ENCODE data around the gene SNTG2. TPM values are rescaled to one million over a fixed set of nuclear protein-coding genes. Genes with fewer than 3 reads are reported as not detected.

The SNTG2 gene
- total RNA-seq, 1 experiment from 2014 or later = 20.5 TPM

DNA sequence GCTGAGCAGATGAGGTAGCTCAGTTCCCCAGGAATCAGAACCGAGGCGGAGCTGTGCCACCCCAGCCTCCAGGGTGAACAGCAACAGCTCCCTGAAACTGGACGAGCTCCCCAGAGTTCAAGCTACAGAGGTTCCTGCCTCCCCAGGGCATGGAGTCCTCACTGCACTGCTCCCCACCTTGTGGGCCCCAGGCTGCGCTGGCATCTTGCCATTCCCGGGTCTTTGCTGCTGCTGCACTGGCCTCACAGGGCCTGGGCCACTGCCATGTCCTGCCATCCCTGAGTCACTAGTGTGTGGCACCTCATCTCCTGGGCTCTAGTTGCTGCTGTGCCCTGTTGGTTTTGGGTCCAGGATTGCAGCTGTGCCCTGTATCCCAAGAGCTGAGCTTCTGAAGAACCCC, 166.9 kb downstream of the SNTG2 start:
- TF ChIP-seq ATF2 (CRISPR knock-in tag; IDR thresholded peaks at IDR 0.05; ENCODE audit: borderline replicate concordance, low read depth) (no peak), GRHL2 (CRISPR knock-in tag; IDR thresholded peaks at IDR 0.05; ENCODE audit: insufficient replicate concordance, severe bottlenecking) (no peak), NR2C2 (CRISPR knock-in tag; IDR thresholded peaks at IDR 0.05) (no peak), TEAD4 (CRISPR knock-in tag; IDR thresholded peaks at IDR 0.05) (no peak), ETV6 (CRISPR knock-in tag; IDR thresholded peaks at IDR 0.05) (no peak), ZNF232 (CRISPR knock-in tag; IDR thresholded peaks at IDR 0.05) (no peak), ZNF121 (CRISPR knock-in tag; IDR thresholded peaks at IDR 0.05) (no peak)
- TF ChIP-seq, protein P1, sequence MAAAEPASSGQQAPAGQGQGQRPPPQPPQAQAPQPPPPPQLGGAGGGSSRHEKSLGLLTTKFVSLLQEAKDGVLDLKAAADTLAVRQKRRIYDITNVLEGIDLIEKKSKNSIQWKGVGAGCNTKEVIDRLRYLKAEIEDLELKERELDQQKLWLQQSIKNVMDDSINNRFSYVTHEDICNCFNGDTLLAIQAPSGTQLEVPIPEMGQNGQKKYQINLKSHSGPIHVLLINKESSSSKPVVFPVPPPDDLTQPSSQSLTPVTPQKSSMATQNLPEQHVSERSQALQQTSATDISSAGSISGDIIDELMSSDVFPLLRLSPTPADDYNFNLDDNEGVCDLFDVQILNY (CRISPR knock-in tag; IDR thresholded peaks at IDR 0.05) = no peak
- CTCF ChIA-PET = interaction anchor here (1.5 kb wide), 1 partner anchor 23 kb away, joined by 8 read pairs; no protein-coding TSS in a partner anchor
- H3K36me3 Mint-ChIP-seq = peaks cover 63% of the 10 kb centered on the region
- peaks cover 53% of the 10 kb centered on the region for H3K9me3 Mint-ChIP-seq
- POLR2A ChIA-PET = no interaction called here
- ATAC-seq (no peak), DNase-seq (ENCODE audit: low spot score) (no peak)
- H3K4me1 Mint-ChIP-seq = no peaks in the 10 kb centered on the region
- no peak overlapping the region for H3K27ac Mint-ChIP-seq
- H3K27me3 Mint-ChIP-seq (ENCODE audit: low read depth) = peaks cover 7% of the 10 kb centered on the region; the same call in 1 of the 2 replicates
- H3K4me3 Mint-ChIP-seq = no peak overlapping the region

GRCh38 chr2:1125217-1125616, 174.6 kb downstream of the SNTG2 start:
- Mint-ChIP-seq H3K4me3 (no peak overlapping the region), H3K27me3 (ENCODE audit: low read depth) (no peaks in the 10 kb centered on the region), H3K27ac (no peak overlapping the region), H3K4me1 (no peaks in the 10 kb centered on the region), H3K9me3 (peaks cover 16% of the 10 kb centered on the region), H3K36me3 (peaks cover 5% of the 10 kb centered on the region; the same call in 1 of the 2 replicates)
- ATAC-seq (no peak), DNase-seq (ENCODE audit: low spot score) (no peak)
- ChIA-PET POLR2A (no interaction called here), CTCF (interaction anchor here (1.5 kb wide), 1 partner anchor 15 kb away, joined by 3 read pairs; no protein-coding TSS in a partner anchor)
- TF ChIP-seq GTF2I (CRISPR knock-in tag; conservative IDR thresholded peaks at IDR 0.05) (no peak), ZNF423 (CRISPR knock-in tag; IDR thresholded peaks at IDR 0.05) (no peak), IRF1 (CRISPR knock-in tag; IDR thresholded peaks at IDR 0.05) (no peak), MYBL2 (CRISPR knock-in tag; IDR thresholded peaks at IDR 0.05) (no peak), HMGA2 (CRISPR knock-in tag; IDR thresholded peaks at IDR 0.05) (no peak), MXD4 (CRISPR knock-in tag; IDR thresholded peaks at IDR 0.05; ENCODE audit: borderline replicate concordance) (no peak), PREB (CRISPR knock-in tag; IDR thresholded peaks at IDR 0.05; ENCODE audit: borderline replicate concordance) (no peak), ATF2 (CRISPR knock-in tag; IDR thresholded peaks at IDR 0.05; ENCODE audit: borderline replicate concordance, low read depth) (no peak), ZNF138 (CRISPR knock-in tag; conservative IDR thresholded peaks at IDR 0.05) (no peak), NFYB (CRISPR knock-in tag; conservative IDR thresholded peaks at IDR 0.05; ENCODE audit: low read depth) (no peak)
- TF ChIP-seq, protein P2, sequence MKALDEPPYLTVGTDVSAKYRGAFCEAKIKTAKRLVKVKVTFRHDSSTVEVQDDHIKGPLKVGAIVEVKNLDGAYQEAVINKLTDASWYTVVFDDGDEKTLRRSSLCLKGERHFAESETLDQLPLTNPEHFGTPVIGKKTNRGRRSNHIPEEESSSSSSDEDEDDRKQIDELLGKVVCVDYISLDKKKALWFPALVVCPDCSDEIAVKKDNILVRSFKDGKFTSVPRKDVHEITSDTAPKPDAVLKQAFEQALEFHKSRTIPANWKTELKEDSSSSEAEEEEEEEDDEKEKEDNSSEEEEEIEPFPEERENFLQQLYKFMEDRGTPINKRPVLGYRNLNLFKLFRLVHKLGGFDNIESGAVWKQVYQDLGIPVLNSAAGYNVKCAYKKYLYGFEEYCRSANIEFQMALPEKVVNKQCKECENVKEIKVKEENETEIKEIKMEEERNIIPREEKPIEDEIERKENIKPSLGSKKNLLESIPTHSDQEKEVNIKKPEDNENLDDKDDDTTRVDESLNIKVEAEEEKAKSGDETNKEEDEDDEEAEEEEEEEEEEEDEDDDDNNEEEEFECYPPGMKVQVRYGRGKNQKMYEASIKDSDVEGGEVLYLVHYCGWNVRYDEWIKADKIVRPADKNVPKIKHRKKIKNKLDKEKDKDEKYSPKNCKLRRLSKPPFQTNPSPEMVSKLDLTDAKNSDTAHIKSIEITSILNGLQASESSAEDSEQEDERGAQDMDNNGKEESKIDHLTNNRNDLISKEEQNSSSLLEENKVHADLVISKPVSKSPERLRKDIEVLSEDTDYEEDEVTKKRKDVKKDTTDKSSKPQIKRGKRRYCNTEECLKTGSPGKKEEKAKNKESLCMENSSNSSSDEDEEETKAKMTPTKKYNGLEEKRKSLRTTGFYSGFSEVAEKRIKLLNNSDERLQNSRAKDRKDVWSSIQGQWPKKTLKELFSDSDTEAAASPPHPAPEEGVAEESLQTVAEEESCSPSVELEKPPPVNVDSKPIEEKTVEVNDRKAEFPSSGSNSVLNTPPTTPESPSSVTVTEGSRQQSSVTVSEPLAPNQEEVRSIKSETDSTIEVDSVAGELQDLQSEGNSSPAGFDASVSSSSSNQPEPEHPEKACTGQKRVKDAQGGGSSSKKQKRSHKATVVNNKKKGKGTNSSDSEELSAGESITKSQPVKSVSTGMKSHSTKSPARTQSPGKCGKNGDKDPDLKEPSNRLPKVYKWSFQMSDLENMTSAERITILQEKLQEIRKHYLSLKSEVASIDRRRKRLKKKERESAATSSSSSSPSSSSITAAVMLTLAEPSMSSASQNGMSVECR (CRISPR knock-in tag; IDR thresholded peaks at IDR 0.05; ENCODE audit: borderline replicate concordance) = no peak
- TF ChIP-seq, protein P3, sequence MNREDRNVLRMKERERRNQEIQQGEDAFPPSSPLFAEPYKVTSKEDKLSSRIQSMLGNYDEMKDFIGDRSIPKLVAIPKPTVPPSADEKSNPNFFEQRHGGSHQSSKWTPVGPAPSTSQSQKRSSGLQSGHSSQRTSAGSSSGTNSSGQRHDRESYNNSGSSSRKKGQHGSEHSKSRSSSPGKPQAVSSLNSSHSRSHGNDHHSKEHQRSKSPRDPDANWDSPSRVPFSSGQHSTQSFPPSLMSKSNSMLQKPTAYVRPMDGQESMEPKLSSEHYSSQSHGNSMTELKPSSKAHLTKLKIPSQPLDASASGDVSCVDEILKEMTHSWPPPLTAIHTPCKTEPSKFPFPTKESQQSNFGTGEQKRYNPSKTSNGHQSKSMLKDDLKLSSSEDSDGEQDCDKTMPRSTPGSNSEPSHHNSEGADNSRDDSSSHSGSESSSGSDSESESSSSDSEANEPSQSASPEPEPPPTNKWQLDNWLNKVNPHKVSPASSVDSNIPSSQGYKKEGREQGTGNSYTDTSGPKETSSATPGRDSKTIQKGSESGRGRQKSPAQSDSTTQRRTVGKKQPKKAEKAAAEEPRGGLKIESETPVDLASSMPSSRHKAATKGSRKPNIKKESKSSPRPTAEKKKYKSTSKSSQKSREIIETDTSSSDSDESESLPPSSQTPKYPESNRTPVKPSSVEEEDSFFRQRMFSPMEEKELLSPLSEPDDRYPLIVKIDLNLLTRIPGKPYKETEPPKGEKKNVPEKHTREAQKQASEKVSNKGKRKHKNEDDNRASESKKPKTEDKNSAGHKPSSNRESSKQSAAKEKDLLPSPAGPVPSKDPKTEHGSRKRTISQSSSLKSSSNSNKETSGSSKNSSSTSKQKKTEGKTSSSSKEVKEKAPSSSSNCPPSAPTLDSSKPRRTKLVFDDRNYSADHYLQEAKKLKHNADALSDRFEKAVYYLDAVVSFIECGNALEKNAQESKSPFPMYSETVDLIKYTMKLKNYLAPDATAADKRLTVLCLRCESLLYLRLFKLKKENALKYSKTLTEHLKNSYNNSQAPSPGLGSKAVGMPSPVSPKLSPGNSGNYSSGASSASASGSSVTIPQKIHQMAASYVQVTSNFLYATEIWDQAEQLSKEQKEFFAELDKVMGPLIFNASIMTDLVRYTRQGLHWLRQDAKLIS (CRISPR knock-in tag; IDR thresholded peaks at IDR 0.05; ENCODE audit: borderline replicate concordance) = no peak
